IMR-90 (cell line): Measurements from ENCODE around the gene MYRFL. TPM values are rescaled to one million over a fixed set of nuclear protein-coding genes. Genes with fewer than 3 reads are reported as not detected.

Source experiments
- ATAC-seq: fragments of 200-7000 bp; cut with Tn5 transposase; 2 replicates; pipeline ENCODE4 v1.9.1; 2020; ENCODE audit warnings: low read depth, mild to moderate bottlenecking, moderate library complexity
- BruUV-seq: library from RNA; stranded (reverse); fragments of 400-500 nt; replicated peaks from 2 replicates; lab custom pipeline; 2021; lab: Mats Ljungman, UMichigan
- CTCF ChIA-PET: fragments of 300-600 bp; formaldehyde crosslinking; extraction: SDS; loops from one replicate; lab custom pipeline; 2021; ENCODE audit warnings: antibody characterized with exemption; lab: Yijun Ruan, JAX
- POLR2A ChIA-PET: fragments of 300-600 bp; sonication (Branson Sonifier 250); formaldehyde crosslinking; loops from one replicate; lab custom pipeline; 2022; ENCODE audit warnings: antibody characterized with exemption; ENCODE audit not compliant: unreplicated experiment; lab: Charles Lee
- DNase-seq: peaks from one replicate; pipeline ENCODE4 v3.0.0; 2013
- H2AFZ ChIP-seq: replicated peaks from 2 replicates; pipeline ENCODE3; 2013; ENCODE audit warnings: low read length, mild to moderate bottlenecking; ENCODE audit not compliant: poor library complexity
- H2AK5ac ChIP-seq: 2 replicates; pipeline ENCODE4 v1.6.1; 2013; ENCODE audit warnings: low read depth, low read length, inconsistent platforms
- H2AK9ac ChIP-seq: replicated peaks from 2 replicates; pipeline ENCODE3; 2013; ENCODE audit warnings: mild to moderate bottlenecking, low read depth, low read length, moderate library complexity; ENCODE audit not compliant: poor library complexity
- H2BK120ac ChIP-seq: 2 replicates; pipeline ENCODE4 v1.6.1; 2013; ENCODE audit warnings: low read depth, low read length, inconsistent platforms
- H2BK15ac ChIP-seq: 3 replicates; pipeline ENCODE4 v1.6.1; 2013; ENCODE audit warnings: low read depth, low read length, inconsistent platforms
- H2BK20ac ChIP-seq: 2 replicates; pipeline ENCODE4 v1.6.1; 2013; ENCODE audit warnings: low read depth, mild to moderate bottlenecking, inconsistent platforms, low read length, moderate library complexity
- H2BK5ac ChIP-seq: 2 replicates; pipeline ENCODE4 v1.6.1; 2013; ENCODE audit warnings: mild to moderate bottlenecking, low read depth, low read length, inconsistent platforms; ENCODE audit not compliant: poor library complexity, severe bottlenecking
- H3K14ac ChIP-seq: replicated peaks from 2 replicates; pipeline ENCODE4 v1.6.1; 2013; ENCODE audit warnings: low read depth, low read length, inconsistent platforms
- H3K18ac ChIP-seq: 2 replicates; pipeline ENCODE4 v1.6.1; 2013; ENCODE audit warnings: low read depth, low read length, control low read depth
- H3K23ac ChIP-seq: 2 replicates; pipeline ENCODE4 v1.6.1; 2013; ENCODE audit warnings: low read depth, low read length, inconsistent platforms
- H3K27ac ChIP-seq: 2 replicates; pipeline ENCODE4 v1.5.1; 2013; ENCODE audit warnings: mild to moderate bottlenecking, control low read depth, low read length; ENCODE audit not compliant: insufficient read depth
- H3K27me3 ChIP-seq: 2 replicates; pipeline ENCODE4 v1.6.1; 2013; ENCODE audit warnings: low read length; ENCODE audit not compliant: control insufficient read depth, insufficient read depth
- H3K36me3 ChIP-seq: 2 replicates; pipeline ENCODE4 v1.6.1; 2013; ENCODE audit warnings: low read length, mixed read lengths; ENCODE audit not compliant: control insufficient read depth, insufficient read depth
- H3K4ac ChIP-seq: 2 replicates; pipeline ENCODE4 v1.6.1; 2013; ENCODE audit warnings: low read depth, low read length, inconsistent platforms
- H3K4me1 ChIP-seq: 2 replicates; pipeline ENCODE4 v1.6.1; 2013; ENCODE audit warnings: low read length, mixed read lengths; ENCODE audit not compliant: control insufficient read depth, insufficient read depth
- H3K4me2 ChIP-seq: 2 replicates; pipeline ENCODE4 v1.6.1; 2013; ENCODE audit warnings: low read depth, mild to moderate bottlenecking, control low read depth, low read length, moderate library complexity
- H3K4me3 ChIP-seq: 2 replicates; pipeline ENCODE4 v1.5.1; 2013; ENCODE audit warnings: low read depth, mild to moderate bottlenecking, control low read depth, low read length, moderate library complexity; ENCODE audit not compliant: insufficient read depth
- H3K56ac ChIP-seq: 2 replicates; pipeline ENCODE4 v1.6.1; 2013; ENCODE audit warnings: low read length, inconsistent platforms; ENCODE audit not compliant: insufficient read depth; ENCODE audit errors: extremely low read depth
- H3K79me1 ChIP-seq, 2 experiments: 2 replicates each; pipeline ENCODE4 v1.6.1; 2013; ENCODE audit warnings: low read length in 2 of 2, inconsistent platforms in 1 of 2, low read depth in 1 of 2
- H3K9ac ChIP-seq: 2 replicates; pipeline ENCODE4 v1.6.1; 2013; ENCODE audit warnings: low read depth, low read length, control low read depth
- H3K9me1 ChIP-seq: 2 replicates; pipeline ENCODE4 v1.6.1; 2013; ENCODE audit warnings: low read length, inconsistent platforms; ENCODE audit not compliant: insufficient read depth
- H3K9me3 ChIP-seq: 2 replicates; pipeline ENCODE4 v1.6.1; 2013; ENCODE audit warnings: low read length; ENCODE audit not compliant: control insufficient read depth, insufficient read depth
- H4K20me1 ChIP-seq: 2 replicates; pipeline ENCODE4 v1.6.1; 2013; ENCODE audit warnings: low read length, inconsistent platforms; ENCODE audit not compliant: insufficient read depth
- H4K5ac ChIP-seq: 2 replicates; pipeline ENCODE4 v1.6.1; 2013; ENCODE audit warnings: mild to moderate bottlenecking, low read depth, low read length, control low read depth
- H4K8ac ChIP-seq, 2 experiments: 2 replicates each; pipeline ENCODE4 v1.6.1; 2013; ENCODE audit warnings: low read depth in 2 of 2, low read length in 2 of 2, control low read depth in 1 of 2, inconsistent platforms in 1 of 2
- H4K91ac ChIP-seq: 2 replicates; pipeline ENCODE4 v1.6.1; 2013; ENCODE audit warnings: low read depth, low read length, inconsistent platforms; ENCODE audit not compliant: insufficient read depth
- BHLHE40 ChIP-seq: fragments of 150-350 bp; IDR thresholded peaks from 2 replicates; pipeline ENCODE4 v1.6.1; 2016; ENCODE audit warnings: mild to moderate bottlenecking, low read depth, low read length
- CHD1 ChIP-seq: IDR thresholded peaks from 2 replicates; pipeline ENCODE4 v1.6.1; 2012; ENCODE audit warnings: low read depth, low read length, improper control_type of control experiment
- FOS ChIP-seq: fragments of 150-350 bp; IDR thresholded peaks from 2 replicates; pipeline ENCODE4 v1.6.1; 2016; ENCODE audit warnings: low read depth, low read length
- MAFK ChIP-seq: IDR thresholded peaks from 2 replicates; pipeline ENCODE4 v1.6.1; 2012; ENCODE audit warnings: low read depth, low read length, improper control_type of control experiment
- MAZ ChIP-seq: IDR thresholded peaks from 2 replicates; pipeline ENCODE4 v1.6.1; 2012; ENCODE audit warnings: low read depth, mild to moderate bottlenecking, low read length, improper control_type of control experiment, moderate library complexity, borderline replicate concordance
- MXI1 ChIP-seq: IDR thresholded peaks from 2 replicates; pipeline ENCODE4 v1.6.1; 2012; ENCODE audit warnings: low read depth, mild to moderate bottlenecking, low read length, moderate library complexity, borderline replicate concordance
- NFE2L2 ChIP-seq: fragments of 150-350 bp; IDR thresholded peaks from 2 replicates; pipeline ENCODE4 v1.6.1; 2016; ENCODE audit warnings: low read depth, mild to moderate bottlenecking, low read length
- POLR2A ChIP-seq: IDR thresholded peaks from 2 replicates; pipeline ENCODE4 v1.6.1; 2012; ENCODE audit warnings: mild to moderate bottlenecking, low read depth, low read length
- RAD21 ChIP-seq: IDR thresholded peaks from 2 replicates; pipeline ENCODE4 v1.6.1; 2012; ENCODE audit warnings: low read length, improper control_type of control experiment
- RCOR1 ChIP-seq: IDR thresholded peaks from 2 replicates; pipeline ENCODE4 v1.6.1; 2012; ENCODE audit warnings: mild to moderate bottlenecking, low read length, improper control_type of control experiment; ENCODE audit not compliant: insufficient replicate concordance
- SMC3 ChIP-seq: fragments of 150-350 bp; IDR thresholded peaks from 2 replicates; pipeline ENCODE4 v1.6.1; 2016; ENCODE audit warnings: low read depth, mild to moderate bottlenecking, antibody characterized with exemption, low read length, moderate library complexity
- WGBS, 2 experiments: methylation state at CpG; one replicate each; pipeline versions ENCODE4 v1.1.5 to v1.1.7; 2013; ENCODE audit warnings: missing lambda C conversion rate in 2 of 2; ENCODE audit not compliant: insufficient read length in 1 of 2; ENCODE audit errors: extremely low coverage in 2 of 2; 5-methylcytosine and 5-hydroxymethylcytosine counted together
- dilution Hi-C: fragments of 300-500 bp; cut with HindIII; formaldehyde crosslinking; loops from one replicate; pipeline ENCODE4 v1.14.3; 2018; ENCODE audit warnings: low sequenced_read_pairs; ENCODE audit not compliant: unreplicated experiment
- in situ Hi-C: fragments of 300-500 bp; cut with MboI; formaldehyde crosslinking; loops from 3 replicates; pipeline ENCODE4 v1.14.3; 2019; ENCODE audit warnings: low sequenced_read_pairs, inconsistent platforms, mixed read lengths
- intact Hi-C: fragments of 100-400 bp; cut with micrococcal nuclease; formaldehyde crosslinking; loops from 2 replicates; pipeline ENCODE4 v1.10.0; 2022
- polyA plus RNA-seq, 3 experiments: library from polyadenylated mRNA; depleted of rRNA; stranded (reverse); fragments of >200 nt; gene quantifications; 2 replicates each; pipeline ENCODE4 v1.2.3, GENCODE V29; 2012; ENCODE audit warnings: low replicate concordance in 1 of 3
- total RNA-seq: library from RNA; depleted of rRNA; stranded (reverse); fragments of >200 nt; gene quantifications from 2 replicates; pipeline ENCODE4 v1.2.3, GENCODE V29; 2012
- TF ChIP-seq, protein P1 (sequence below): fragments of 150-350 bp; IDR thresholded peaks from 2 replicates; pipeline ENCODE4 v1.6.1; 2017; ENCODE audit warnings: mild to moderate bottlenecking, antibody characterized with exemption, low read length, low read depth

Gene MYRFL
- total and polyA plus RNA-seq, 2 of the 4 experiments (the other 2 are of a cell fraction): not detected

DNA sequence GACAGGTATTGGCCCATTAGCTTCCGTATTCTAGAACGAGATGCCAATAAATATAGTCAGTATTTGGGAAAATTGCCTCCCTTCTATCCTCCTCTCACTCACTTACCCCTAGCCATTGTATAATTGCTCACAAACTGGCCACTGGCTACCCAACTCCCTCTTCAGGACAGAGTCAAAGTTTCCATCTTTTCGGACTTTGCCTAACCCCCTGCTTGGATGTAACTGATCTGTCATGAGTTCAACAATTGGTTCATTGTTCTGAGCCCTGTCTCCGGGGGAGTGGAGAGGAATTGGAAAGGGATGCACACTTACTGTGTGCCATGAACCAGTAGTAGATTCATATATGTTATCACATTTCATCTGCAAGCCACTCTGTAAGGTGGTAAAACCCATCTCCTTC, 12.2 kb downstream of the MYRFL start:
- H2BK5ac ChIP-seq: no peak overlapping the region
- no peak overlapping the region for H3K27ac ChIP-seq
- H4K91ac ChIP-seq: no peak overlapping the region
- BruUV-seq: no TSS peak
- intact Hi-C loops (no loop called here), in situ Hi-C loops (no loop called here), dilution Hi-C loops (no loop called here)
- no peaks in the 10 kb centered on the region for H3K27me3 ChIP-seq
- no peak overlapping the region for H3K4ac ChIP-seq
- POLR2A ChIA-PET: no interaction called here
- H4K5ac ChIP-seq: no peak overlapping the region
- H3K18ac ChIP-seq: no peak overlapping the region
- no peak overlapping the region for H4K8ac ChIP-seq
- TF ChIP-seq POLR2A (no peak), MXI1 (no peak), RAD21 (no peak), SMC3 (no peak), MAZ (no peak), FOS (no peak), BHLHE40 (no peak), RCOR1 (no peak), MAFK (no peak), CHD1 (no peak), NFE2L2 (no peak)
- TF ChIP-seq, protein P1, sequence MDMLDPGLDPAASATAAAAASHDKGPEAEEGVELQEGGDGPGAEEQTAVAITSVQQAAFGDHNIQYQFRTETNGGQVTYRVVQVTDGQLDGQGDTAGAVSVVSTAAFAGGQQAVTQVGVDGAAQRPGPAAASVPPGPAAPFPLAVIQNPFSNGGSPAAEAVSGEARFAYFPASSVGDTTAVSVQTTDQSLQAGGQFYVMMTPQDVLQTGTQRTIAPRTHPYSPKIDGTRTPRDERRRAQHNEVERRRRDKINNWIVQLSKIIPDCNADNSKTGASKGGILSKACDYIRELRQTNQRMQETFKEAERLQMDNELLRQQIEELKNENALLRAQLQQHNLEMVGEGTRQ: no peak
- DNase-seq (no peak), ATAC-seq (no peak)
- no peak overlapping the region for H2AK9ac ChIP-seq
- no peaks in the 10 kb centered on the region for H4K20me1 ChIP-seq
- H3K9me1 ChIP-seq: no peaks in the 10 kb centered on the region
- no peaks in the 10 kb centered on the region for H3K36me3 ChIP-seq
- no peaks in the 10 kb centered on the region for H3K9me3 ChIP-seq
- no peak overlapping the region for H2BK120ac ChIP-seq
- no peak overlapping the region for H2BK15ac ChIP-seq
- no peak overlapping the region for H2BK20ac ChIP-seq
- CTCF ChIA-PET: no interaction called here
- no peak overlapping the region for H2AFZ ChIP-seq
- no peak overlapping the region for H3K9ac ChIP-seq
- no peak overlapping the region for H3K56ac ChIP-seq
- no CpG with 5 or more reads among the region's 4 CpGs for WGBS, 2 experiments
- H3K4me2 ChIP-seq: no peak overlapping the region
- no peak overlapping the region for H3K14ac ChIP-seq
- H3K4me3 ChIP-seq: no peak overlapping the region
- no peak overlapping the region for H2AK5ac ChIP-seq
- H3K79me1 ChIP-seq: no peaks in the 10 kb centered on the region
- H3K23ac ChIP-seq: no peak overlapping the region
- no peaks in the 10 kb centered on the region for H3K4me1 ChIP-seq
